Prostate gland (tissue), 2 donors: Measurements from ENCODE around the gene KLHL40.

ENCODE experiments used
- CTCF ChIP-seq, 4 experiments: fragments of 200-600 bp in 2 of 4; fragments of 450-650 bp in 2 of 4; sonication (generic) in 2 of 4; IDR thresholded peaks; 1 replicate in 3 of 4; 2 replicates in 1 of 4; pipeline ENCODE4 v1.5.1; 2016 to 2019; ENCODE audit warnings: antibody characterized with exemption in 4 of 4, mild to moderate bottlenecking in 2 of 4, moderate library complexity in 2 of 4
- POLR2A ChIP-seq: fragments of 450-650 bp; IDR thresholded peaks from one replicate; pipeline ENCODE4 v1.6.1; 2016; ENCODE audit warnings: antibody characterized with exemption, mild to moderate bottlenecking

GRCh38 chr3:42647821-42648459 lies 37.4 kb upstream of the KLHL40 start:
- TF ChIP-seq CTCF (IDR thresholded peaks at IDR 0.05) (no peak), POLR2A (no peak)
